SW480 (cell line): ENCODE data around the gene C10orf105.
A peak's percentile ranks its signal among the peaks of the same experiment; 100 is the strongest.

Source experiments
- DNase-seq: peaks from one replicate; pipeline ENCODE4 v3.0.0-alpha.2; 2016; ENCODE audit warnings: low spot score

C10orf105 gene

GRCh38 chr10:71719464-71720201 lies at the start of gene C10orf105:
Gene C10orf105 (minus strand): TSS chr10:71719778. CDS start chr10:71716337, 3,441 bp downstream.
- DNase-seq = no peak

- DNase-seq = peak; percentile 50
These were observed 48.0 kb upstream of the C10orf105 start for GRCh38 chr10:71767420-71768035.

GRCh38 chr10:71766717-71767419 lies 47.3 kb upstream of the C10orf105 start:
- peak; percentile 94 for DNase-seq

- DNase-seq = no peak
These were observed 46.5 kb upstream of the C10orf105 start for GRCh38 chr10:71765906-71766716.

GRCh38 chr10:71765176-71765904 lies 45.8 kb upstream of the C10orf105 start:
- no peak for DNase-seq

- no peak for DNase-seq
These were observed 44.0 kb upstream of the C10orf105 start for GRCh38 chr10:71763352-71764127.

- DNase-seq = no peak
These were observed 42.7 kb upstream of the C10orf105 start for GRCh38 chr10:71762324-71762723.

GRCh38 chr10:71761541-71762113 lies 42.0 kb upstream of the C10orf105 start:
- DNase-seq = no peak

GRCh38 chr10:71761105-71761511 lies 41.5 kb upstream of the C10orf105 start:
- DNase-seq = no peak

GRCh38 chr10:71757399-71757922 lies 37.9 kb upstream of the C10orf105 start:
- no peak for DNase-seq

- no peak for DNase-seq
These were observed 37.0 kb upstream of the C10orf105 start for GRCh38 chr10:71756311-71757191.

- no peak for DNase-seq
These were observed 35.8 kb upstream of the C10orf105 start for GRCh38 chr10:71755179-71755879.

- DNase-seq = no peak
These were observed 35.0 kb upstream of the C10orf105 start for GRCh38 chr10:71754562-71754961.

GRCh38 chr10:71753960-71754505 lies 34.5 kb upstream of the C10orf105 start:
- DNase-seq = no peak

- no peak for DNase-seq
These were observed 33.7 kb upstream of the C10orf105 start for GRCh38 chr10:71753091-71753959.

GRCh38 chr10:71752391-71753090 lies 33.0 kb upstream of the C10orf105 start:
- no peak for DNase-seq
